Measurements from ENCODE around the gene TLCD1.
"Not testable (repeated sequence)": the region's sequence is repeated elsewhere in the genome, so short reads cannot be mapped to it uniquely, and the experiment has no call there.

The TLCD1 gene

GRCh38 chr17:28737316-28737715, 11.3 kb upstream of the TLCD1 start:
- H3K4me1 ChIP-seq (ENCODE audit: insufficient read depth, low read length) = no peaks in the 10 kb centered on the region
- no peak overlapping the region for H3K4me3 ChIP-seq (ENCODE audit: low read depth in 1 of 2, low read length in 2 of 2)
- DNase-seq = no peak
- no peak overlapping the region for H2AFZ ChIP-seq (ENCODE audit: low read depth, low read length)
- no peak overlapping the region for H3K9ac ChIP-seq (ENCODE audit: low read depth, low read length)
- ATAC-seq (ENCODE audit: insufficient read depth, low read depth) = no peak
- H3K27me3 ChIP-seq (ENCODE audit: insufficient read depth, low read length, poor library complexity) = no peaks in the 10 kb centered on the region
- H3K4me2 ChIP-seq (ENCODE audit: insufficient read depth, low read length) = no peak overlapping the region
- H3K79me2 ChIP-seq (ENCODE audit: insufficient read depth, low read length) = no peaks in the 10 kb centered on the region
- TF ChIP-seq CTCF (IDR thresholded peaks at IDR 0.05; ENCODE audit: borderline replicate concordance, extremely low read depth, low read length, poor library complexity, severe bottlenecking) = no peak
- H4K20me1 ChIP-seq (ENCODE audit: insufficient read depth, low read length) = no peaks in the 10 kb centered on the region
- H3K36me3 ChIP-seq (ENCODE audit: insufficient read depth, low read length) = no peaks in the 10 kb centered on the region
- H3K27ac ChIP-seq (ENCODE audit: low read length) = no peak overlapping the region
- no peaks in the 10 kb centered on the region for H3K9me3 ChIP-seq (ENCODE audit: insufficient read depth, low read length, severe bottlenecking)

- not testable (repeated sequence) for H3K27me3 ChIP-seq (ENCODE audit: insufficient read depth, low read length, poor library complexity); H3K4me1 ChIP-seq (ENCODE audit: insufficient read depth, low read length); H3K4me2 ChIP-seq (ENCODE audit: insufficient read depth, low read length); H3K27ac ChIP-seq (ENCODE audit: low read length); H3K9ac ChIP-seq (ENCODE audit: low read depth, low read length); DNase-seq; H4K20me1 ChIP-seq (ENCODE audit: insufficient read depth, low read length); H2AFZ ChIP-seq (ENCODE audit: low read depth, low read length); H3K79me2 ChIP-seq (ENCODE audit: insufficient read depth, low read length); ATAC-seq (ENCODE audit: insufficient read depth, low read depth); H3K9me3 ChIP-seq (ENCODE audit: insufficient read depth, low read length, severe bottlenecking); H3K4me3 ChIP-seq (ENCODE audit: low read depth in 1 of 2, low read length in 2 of 2); H3K36me3 ChIP-seq (ENCODE audit: insufficient read depth, low read length)
These were observed 10.1 kb upstream of the TLCD1 start for GRCh38 chr17:28735913-28736769.

- Histone ChIP-seq H3K4me2 (ENCODE audit: insufficient read depth, low read length) (no peak overlapping the region), H3K4me1 (ENCODE audit: insufficient read depth, low read length) (no peaks in the 10 kb centered on the region), H4K20me1 (ENCODE audit: insufficient read depth, low read length) (no peaks in the 10 kb centered on the region), H3K27me3 (ENCODE audit: insufficient read depth, low read length, poor library complexity) (no peaks in the 10 kb centered on the region), H3K36me3 (ENCODE audit: insufficient read depth, low read length) (no peaks in the 10 kb centered on the region), H3K9ac (ENCODE audit: low read depth, low read length) (no peak overlapping the region), H3K4me3 (ENCODE audit: low read depth in 1 of 2, low read length in 2 of 2) (no peak overlapping the region), H3K27ac (ENCODE audit: low read length) (no peak overlapping the region), H3K79me2 (ENCODE audit: insufficient read depth, low read length) (no peaks in the 10 kb centered on the region), H3K9me3 (ENCODE audit: insufficient read depth, low read length, severe bottlenecking) (no peaks in the 10 kb centered on the region), H2AFZ (ENCODE audit: low read depth, low read length) (no peak overlapping the region)
- TF ChIP-seq EZH2 (IDR thresholded peaks at IDR 0.05; ENCODE audit: borderline replicate concordance, low read depth, low read length, severe bottlenecking) (no peak), CTCF (IDR thresholded peaks at IDR 0.05; ENCODE audit: borderline replicate concordance, extremely low read depth, low read length, poor library complexity, severe bottlenecking) (no peak)
- DNase-seq (no peak), ATAC-seq (ENCODE audit: insufficient read depth, low read depth) (no peak)
These were observed 9.2 kb upstream of the TLCD1 start for GRCh38 chr17:28735242-28735722.

GRCh38 chr17:28734712-28735241, 8.7 kb upstream of the TLCD1 start:
- Histone ChIP-seq H3K36me3 (ENCODE audit: insufficient read depth, low read length) (no peaks in the 10 kb centered on the region), H3K4me3 (ENCODE audit: low read depth in 1 of 2, low read length in 2 of 2) (no peak overlapping the region), H3K4me1 (ENCODE audit: insufficient read depth, low read length) (0 out of 2 replicates have a peak, but pooled peaks cover 1% of the 10 kb centered on the region), H3K4me2 (ENCODE audit: insufficient read depth, low read length) (no peak overlapping the region), H2AFZ (ENCODE audit: low read depth, low read length) (no peak overlapping the region), H4K20me1 (ENCODE audit: insufficient read depth, low read length) (no peaks in the 10 kb centered on the region), H3K9me3 (ENCODE audit: insufficient read depth, low read length, severe bottlenecking) (no peaks in the 10 kb centered on the region), H3K27ac (ENCODE audit: low read length) (no peak overlapping the region), H3K79me2 (ENCODE audit: insufficient read depth, low read length) (no peaks in the 10 kb centered on the region), H3K9ac (ENCODE audit: low read depth, low read length) (no peak overlapping the region), H3K27me3 (ENCODE audit: insufficient read depth, low read length, poor library complexity) (no peaks in the 10 kb centered on the region)
- ATAC-seq (ENCODE audit: insufficient read depth, low read depth) (no peak), DNase-seq (no peak)
- TF ChIP-seq EZH2 (IDR thresholded peaks at IDR 0.05; ENCODE audit: borderline replicate concordance, low read depth, low read length, severe bottlenecking) (no peak), CTCF (IDR thresholded peaks at IDR 0.05; ENCODE audit: borderline replicate concordance, extremely low read depth, low read length, poor library complexity, severe bottlenecking) (no peak)
